SK-N-SH treated with all-trans-retinoic acid at 6 μM for 48 hours (cell line): ENCODE data around the gene WDR87.

Source experiments
- ATAC-seq: fragments of 200-7000 bp; cut with Tn5 transposase; 3 replicates; pipeline ENCODE4 v1.9.1; 2020; ENCODE audit warnings: mild to moderate bottlenecking, moderate library complexity
- ARNTL ChIP-seq: fragments of 450-650 bp; formaldehyde crosslinking; IDR thresholded peaks from 2 replicates; pipeline ENCODE4 v1.5.0; 2020; ENCODE audit warnings: low read depth, mild to moderate bottlenecking, moderate library complexity, borderline replicate concordance
- BACH2 ChIP-seq: fragments of 250-450 bp; sonication (Bioruptor Pico); IDR thresholded peaks from 2 replicates; pipeline ENCODE4 v1.9.0; 2021; ENCODE audit warnings: mild to moderate bottlenecking, borderline replicate concordance
- CSDC2 ChIP-seq: fragments of 250-450 bp; sonication (Bioruptor Pico); IDR thresholded peaks from 2 replicates; pipeline ENCODE4 v1.5.0; 2020; ENCODE audit warnings: mild to moderate bottlenecking, moderate library complexity
- ESRRG ChIP-seq: fragments of 250-450 bp; sonication (Bioruptor Pico); IDR thresholded peaks from 2 replicates; pipeline ENCODE4 v1.6.1; 2021; ENCODE audit warnings: mild to moderate bottlenecking
- GLIS3 ChIP-seq: fragments of 250-450 bp; sonication (Bioruptor Pico); IDR thresholded peaks from 2 replicates; pipeline ENCODE4 v1.5.0; 2020; ENCODE audit warnings: mild to moderate bottlenecking, moderate library complexity
- ISL1 ChIP-seq: fragments of 250-450 bp; sonication (Bioruptor Pico); IDR thresholded peaks from 2 replicates; pipeline ENCODE4 v2.1.2; 2022; ENCODE audit warnings: mild to moderate bottlenecking, moderate library complexity
- PPARA ChIP-seq: fragments of 250-450 bp; sonication (Bioruptor Pico); IDR thresholded peaks from 2 replicates; pipeline ENCODE4 v1.5.0; 2020; ENCODE audit warnings: mild to moderate bottlenecking, borderline replicate concordance
- RARB ChIP-seq: fragments of 250-450 bp; sonication (Bioruptor Pico); IDR thresholded peaks from 2 replicates; pipeline ENCODE4 v1.8.0; 2021; ENCODE audit warnings: mild to moderate bottlenecking, moderate library complexity
- SNAI2 ChIP-seq: fragments of 250-450 bp; sonication (Bioruptor Pico); IDR thresholded peaks from 2 replicates; pipeline ENCODE4 v1.5.0; 2020; ENCODE audit warnings: mild to moderate bottlenecking, moderate library complexity
- TCF4 ChIP-seq: fragments of 250-450 bp; sonication (Bioruptor Pico); IDR thresholded peaks from 2 replicates; pipeline ENCODE4 v1.8.0; 2021; ENCODE audit warnings: mild to moderate bottlenecking, moderate library complexity, borderline replicate concordance
- TOX ChIP-seq: fragments of 250-450 bp; sonication (Bioruptor Pico); IDR thresholded peaks from 2 replicates; pipeline ENCODE4 v1.8.0; 2021; ENCODE audit warnings: mild to moderate bottlenecking, moderate library complexity, borderline replicate concordance
- ZC3H10 ChIP-seq: fragments of 250-450 bp; sonication (Bioruptor Pico); IDR thresholded peaks from 2 replicates; pipeline ENCODE4 v1.5.1; 2021; ENCODE audit warnings: mild to moderate bottlenecking, moderate library complexity
- ZFP3 ChIP-seq: fragments of 250-450 bp; sonication (Bioruptor Pico); IDR thresholded peaks from 2 replicates; pipeline ENCODE4 v1.5.0; 2020; ENCODE audit warnings: mild to moderate bottlenecking, moderate library complexity
- ZFP30 ChIP-seq: fragments of 450-650 bp; formaldehyde crosslinking; IDR thresholded peaks from 2 replicates; pipeline ENCODE4 v1.5.0; 2022; ENCODE audit warnings: mild to moderate bottlenecking, moderate library complexity
- ZNF565 ChIP-seq: fragments of 450-650 bp; formaldehyde crosslinking; conservative IDR thresholded peaks from 2 replicates; pipeline ENCODE4 v1.5.0; 2020; ENCODE audit warnings: low read depth, mild to moderate bottlenecking, moderate library complexity
- ZNF70 ChIP-seq: fragments of 450-650 bp; formaldehyde crosslinking; IDR thresholded peaks from 2 replicates; pipeline ENCODE4 v1.5.0; 2020; ENCODE audit warnings: mild to moderate bottlenecking, moderate library complexity
- ZNF8 ChIP-seq: fragments of 450-650 bp; formaldehyde crosslinking; IDR thresholded peaks from 2 replicates; pipeline ENCODE4 v1.5.0; 2020; ENCODE audit warnings: mild to moderate bottlenecking, moderate library complexity
- TF ChIP-seq, protein P1 (sequence below): fragments of 250-450 bp; sonication (Bioruptor Pico); IDR thresholded peaks from 2 replicates; pipeline ENCODE4 v1.5.1; 2020; ENCODE audit warnings: low read depth, mild to moderate bottlenecking, moderate library complexity
- TF ChIP-seq, protein P2 (sequence below): fragments of 250-450 bp; sonication (Bioruptor Pico); IDR thresholded peaks from 2 replicates; pipeline ENCODE4 v1.5.0; 2020; ENCODE audit warnings: mild to moderate bottlenecking, moderate library complexity
- TF ChIP-seq, protein P3 (sequence below): fragments of 250-450 bp; sonication (Bioruptor Pico); IDR thresholded peaks from 2 replicates; pipeline ENCODE4 v1.8.0; 2021; ENCODE audit warnings: low read depth, mild to moderate bottlenecking, moderate library complexity, borderline replicate concordance
- TF ChIP-seq, protein P4 (sequence below): fragments of 250-450 bp; sonication (Bioruptor Pico); IDR thresholded peaks from 2 replicates; pipeline ENCODE4 v1.5.1; 2021; ENCODE audit warnings: mild to moderate bottlenecking, moderate library complexity

Gene WDR87

DNA sequence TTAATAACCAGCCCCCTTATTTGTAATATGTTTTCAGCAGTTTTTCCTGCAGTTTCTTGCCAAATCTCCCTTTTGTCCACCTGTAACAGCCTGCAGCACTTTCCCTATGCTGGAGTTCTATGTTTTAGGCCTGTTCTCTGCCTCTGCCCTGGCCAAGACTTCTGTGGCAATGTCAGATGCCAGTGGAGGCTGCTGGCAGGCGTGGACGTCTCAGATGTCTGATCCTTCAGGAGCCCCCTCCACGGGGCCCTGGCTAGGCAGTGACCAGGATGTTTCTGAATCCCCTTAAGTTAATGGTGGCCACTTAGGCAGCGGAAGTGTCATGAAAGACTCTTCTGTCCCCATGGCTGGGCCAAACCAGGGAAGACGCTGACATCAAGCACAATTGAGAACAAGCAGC lies 41.4 kb upstream of the WDR87 start:
- no peak for TF ChIP-seq ESRRG (CRISPR knock-in tag)
- TF ChIP-seq ZNF565 (CRISPR knock-in tag), result no peak
- TF ChIP-seq, protein P1, sequence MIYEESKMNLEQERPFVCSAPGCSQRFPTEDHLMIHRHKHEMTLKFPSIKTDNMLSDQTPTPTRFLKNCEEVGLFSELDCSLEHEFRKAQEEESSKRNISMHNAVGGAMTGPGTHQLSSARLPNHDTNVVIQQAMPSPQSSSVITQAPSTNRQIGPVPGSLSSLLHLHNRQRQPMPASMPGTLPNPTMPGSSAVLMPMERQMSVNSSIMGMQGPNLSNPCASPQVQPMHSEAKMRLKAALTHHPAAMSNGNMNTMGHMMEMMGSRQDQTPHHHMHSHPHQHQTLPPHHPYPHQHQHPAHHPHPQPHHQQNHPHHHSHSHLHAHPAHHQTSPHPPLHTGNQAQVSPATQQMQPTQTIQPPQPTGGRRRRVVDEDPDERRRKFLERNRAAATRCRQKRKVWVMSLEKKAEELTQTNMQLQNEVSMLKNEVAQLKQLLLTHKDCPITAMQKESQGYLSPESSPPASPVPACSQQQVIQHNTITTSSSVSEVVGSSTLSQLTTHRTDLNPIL (CRISPR knock-in tag), result no peak
- TF ChIP-seq TOX, result no peak
- TF ChIP-seq, protein P2, sequence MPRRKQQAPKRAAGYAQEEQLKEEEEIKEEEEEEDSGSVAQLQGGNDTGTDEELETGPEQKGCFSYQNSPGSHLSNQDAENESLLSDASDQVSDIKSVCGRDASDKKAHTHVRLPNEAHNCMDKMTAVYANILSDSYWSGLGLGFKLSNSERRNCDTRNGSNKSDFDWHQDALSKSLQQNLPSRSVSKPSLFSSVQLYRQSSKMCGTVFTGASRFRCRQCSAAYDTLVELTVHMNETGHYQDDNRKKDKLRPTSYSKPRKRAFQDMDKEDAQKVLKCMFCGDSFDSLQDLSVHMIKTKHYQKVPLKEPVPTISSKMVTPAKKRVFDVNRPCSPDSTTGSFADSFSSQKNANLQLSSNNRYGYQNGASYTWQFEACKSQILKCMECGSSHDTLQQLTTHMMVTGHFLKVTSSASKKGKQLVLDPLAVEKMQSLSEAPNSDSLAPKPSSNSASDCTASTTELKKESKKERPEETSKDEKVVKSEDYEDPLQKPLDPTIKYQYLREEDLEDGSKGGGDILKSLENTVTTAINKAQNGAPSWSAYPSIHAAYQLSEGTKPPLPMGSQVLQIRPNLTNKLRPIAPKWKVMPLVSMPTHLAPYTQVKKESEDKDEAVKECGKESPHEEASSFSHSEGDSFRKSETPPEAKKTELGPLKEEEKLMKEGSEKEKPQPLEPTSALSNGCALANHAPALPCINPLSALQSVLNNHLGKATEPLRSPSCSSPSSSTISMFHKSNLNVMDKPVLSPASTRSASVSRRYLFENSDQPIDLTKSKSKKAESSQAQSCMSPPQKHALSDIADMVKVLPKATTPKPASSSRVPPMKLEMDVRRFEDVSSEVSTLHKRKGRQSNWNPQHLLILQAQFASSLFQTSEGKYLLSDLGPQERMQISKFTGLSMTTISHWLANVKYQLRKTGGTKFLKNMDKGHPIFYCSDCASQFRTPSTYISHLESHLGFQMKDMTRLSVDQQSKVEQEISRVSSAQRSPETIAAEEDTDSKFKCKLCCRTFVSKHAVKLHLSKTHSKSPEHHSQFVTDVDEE (CRISPR knock-in tag), result no peak
- TF ChIP-seq ZNF70 (CRISPR knock-in tag), result no peak
- no peak for TF ChIP-seq ZNF8
- ATAC-seq, result no peak

DNA sequence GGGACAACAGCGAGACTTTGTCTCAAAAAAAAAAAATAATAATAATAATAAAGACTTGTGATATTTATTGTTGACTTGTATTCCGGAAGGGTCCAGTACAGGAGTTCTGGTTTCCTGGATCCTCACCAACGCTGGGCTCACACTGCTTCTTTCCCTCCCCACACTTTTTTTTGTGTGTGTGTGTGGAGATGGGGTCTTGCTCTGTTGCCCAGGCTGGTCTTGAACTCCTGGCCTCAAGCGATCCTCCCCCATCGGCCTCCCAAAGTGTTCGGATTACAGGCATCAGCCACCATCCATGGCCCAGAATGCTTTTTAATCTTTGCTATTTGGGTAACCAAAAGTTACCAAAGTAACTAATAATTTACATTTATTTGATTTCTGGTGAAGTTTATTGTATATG lies 39.7 kb upstream of the WDR87 start:
- ATAC-seq, result no peak
- TF ChIP-seq, protein P3, sequence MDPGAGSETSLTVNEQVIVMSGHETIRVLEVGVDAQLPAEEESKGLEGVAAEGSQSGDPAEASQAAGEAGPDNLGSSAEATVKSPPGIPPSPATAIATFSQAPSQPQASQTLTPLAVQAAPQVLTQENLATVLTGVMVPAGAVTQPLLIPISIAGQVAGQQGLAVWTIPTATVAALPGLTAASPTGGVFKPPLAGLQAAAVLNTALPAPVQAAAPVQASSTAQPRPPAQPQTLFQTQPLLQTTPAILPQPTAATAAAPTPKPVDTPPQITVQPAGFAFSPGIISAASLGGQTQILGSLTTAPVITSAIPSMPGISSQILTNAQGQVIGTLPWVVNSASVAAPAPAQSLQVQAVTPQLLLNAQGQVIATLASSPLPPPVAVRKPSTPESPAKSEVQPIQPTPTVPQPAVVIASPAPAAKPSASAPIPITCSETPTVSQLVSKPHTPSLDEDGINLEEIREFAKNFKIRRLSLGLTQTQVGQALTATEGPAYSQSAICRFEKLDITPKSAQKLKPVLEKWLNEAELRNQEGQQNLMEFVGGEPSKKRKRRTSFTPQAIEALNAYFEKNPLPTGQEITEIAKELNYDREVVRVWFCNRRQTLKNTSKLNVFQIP (CRISPR knock-in tag), result no peak
- TF ChIP-seq ZC3H10 (CRISPR knock-in tag), result no peak
- TF ChIP-seq, protein P4, sequence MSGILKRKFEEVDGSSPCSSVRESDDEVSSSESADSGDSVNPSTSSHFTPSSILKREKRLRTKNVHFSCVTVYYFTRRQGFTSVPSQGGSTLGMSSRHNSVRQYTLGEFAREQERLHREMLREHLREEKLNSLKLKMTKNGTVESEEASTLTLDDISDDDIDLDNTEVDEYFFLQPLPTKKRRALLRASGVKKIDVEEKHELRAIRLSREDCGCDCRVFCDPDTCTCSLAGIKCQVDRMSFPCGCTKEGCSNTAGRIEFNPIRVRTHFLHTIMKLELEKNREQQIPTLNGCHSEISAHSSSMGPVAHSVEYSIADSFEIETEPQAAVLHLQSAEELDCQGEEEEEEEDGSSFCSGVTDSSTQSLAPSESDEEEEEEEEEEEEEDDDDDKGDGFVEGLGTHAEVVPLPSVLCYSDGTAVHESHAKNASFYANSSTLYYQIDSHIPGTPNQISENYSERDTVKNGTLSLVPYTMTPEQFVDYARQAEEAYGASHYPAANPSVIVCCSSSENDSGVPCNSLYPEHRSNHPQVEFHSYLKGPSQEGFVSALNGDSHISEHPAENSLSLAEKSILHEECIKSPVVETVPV (CRISPR knock-in tag), result no peak
- no peak for TF ChIP-seq GLIS3 (CRISPR knock-in tag)
- no peak for TF ChIP-seq ESRRG (CRISPR knock-in tag)
- no peak for TF ChIP-seq TCF4 (CRISPR knock-in tag)
- no peak for TF ChIP-seq TOX
- no peak for TF ChIP-seq ZFP3 (CRISPR knock-in tag)
- no peak for TF ChIP-seq ARNTL (CRISPR knock-in tag)
- no peak for TF ChIP-seq ISL1 (CRISPR knock-in tag)
- TF ChIP-seq SNAI2 (CRISPR knock-in tag), result no peak
- no peak for TF ChIP-seq ZFP30 (CRISPR knock-in tag)
- no peak for TF ChIP-seq CSDC2
- TF ChIP-seq RARB, result no peak
- no peak for TF ChIP-seq ZNF70 (CRISPR knock-in tag)
- TF ChIP-seq, protein P1 (CRISPR knock-in tag), result no peak

DNA sequence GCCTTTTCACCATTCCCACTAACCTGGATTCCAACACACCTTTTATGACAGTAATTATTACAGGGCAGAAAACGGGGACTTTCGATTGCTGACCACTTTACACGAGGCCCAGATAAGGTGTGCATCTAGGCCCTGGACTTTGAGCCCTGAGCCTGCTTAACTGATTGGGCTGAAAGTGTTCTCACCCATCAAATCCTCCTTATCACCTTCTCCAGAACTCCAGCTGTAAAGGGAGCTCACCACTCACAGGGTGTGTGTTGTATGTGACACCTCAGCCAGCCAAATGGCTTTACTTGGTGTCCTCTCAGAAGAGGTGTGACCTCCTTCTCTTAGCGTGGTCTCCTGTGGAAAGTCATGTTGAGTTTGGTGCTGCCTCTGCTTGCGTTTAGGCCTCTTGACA lies 37.1 kb upstream of the WDR87 start:
- no peak for TF ChIP-seq CSDC2
- no peak for TF ChIP-seq ZNF8
- no peak for TF ChIP-seq TCF4 (CRISPR knock-in tag)
- TF ChIP-seq, all 23 proteins: peak for 0
- no peak for ATAC-seq

DNA sequence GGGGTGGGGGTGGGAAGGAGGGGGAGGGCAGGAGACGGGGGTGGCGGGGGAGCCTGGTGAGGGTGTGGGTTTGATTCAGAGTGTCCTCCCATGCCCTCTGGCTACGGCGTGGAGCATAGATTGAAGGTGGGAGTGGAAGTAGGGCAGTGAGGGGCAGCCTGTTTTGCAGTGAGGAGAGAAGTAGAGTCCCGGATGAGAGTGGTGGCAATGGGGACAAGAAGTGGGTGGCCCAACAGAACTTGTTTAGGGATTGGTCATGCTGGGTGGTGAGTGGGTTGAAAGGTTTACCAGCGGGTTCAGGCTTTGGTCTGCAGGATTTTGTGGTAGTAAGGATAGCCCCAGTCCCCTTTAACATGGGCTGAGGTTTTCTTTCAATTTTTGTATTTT lies 36.1 kb upstream of the WDR87 start:
- TF ChIP-seq RARB (no peak), SNAI2 (CRISPR knock-in tag) (no peak), PPARA (CRISPR knock-in tag) (no peak), ESRRG (CRISPR knock-in tag) (no peak), ARNTL (CRISPR knock-in tag) (no peak), BACH2 (no peak)
- TF ChIP-seq, protein P4 (CRISPR knock-in tag), result no peak
- ATAC-seq, result no peak
